ENCODE data around the gene SETD4.

SETD4 gene

GRCh38 chr21:36099000-36099399 lies 38.7 kb upstream of the SETD4 start:
- H3K4me3 ChIP-seq (ENCODE audit: low read depth, low read length), result no peak overlapping the region
- DNase-seq (ENCODE audit: low read depth), result no peak
- TF ChIP-seq CTCF (conservative IDR thresholded peaks at IDR 0.05; ENCODE audit: low read depth, low read length), result no peak

GRCh38 chr21:36098182-36098532 lies 37.8 kb upstream of the SETD4 start:
- no peak for DNase-seq (ENCODE audit: low read depth)
- TF ChIP-seq CTCF (conservative IDR thresholded peaks at IDR 0.05; ENCODE audit: low read depth, low read length), result no peak
- no peak overlapping the region for H3K4me3 ChIP-seq (ENCODE audit: low read depth, low read length)

GRCh38 chr21:36097427-36098181 lies 37.3 kb upstream of the SETD4 start:
- peak; percentile 52 for DNase-seq (ENCODE audit: low read depth)

GRCh38 chr21:36096398-36097290 lies 36.3 kb upstream of the SETD4 start:
- no peak overlapping the region for H3K4me3 ChIP-seq (ENCODE audit: low read depth, low read length)
- TF ChIP-seq CTCF (conservative IDR thresholded peaks at IDR 0.05; ENCODE audit: low read depth, low read length), result no peak
- peak; percentile 7 for DNase-seq (ENCODE audit: low read depth)

More at GRCh38 chr21:36097427-36098181, 37.3 kb upstream of the SETD4 start:
- TF ChIP-seq CTCF (conservative IDR thresholded peaks at IDR 0.05; ENCODE audit: low read depth, low read length), result no peak
- H3K4me3 ChIP-seq (ENCODE audit: low read depth, low read length), result no peak overlapping the region

GRCh38 chr21:36093512-36093911 lies 33.2 kb upstream of the SETD4 start:
- TF ChIP-seq CTCF (conservative IDR thresholded peaks at IDR 0.05; ENCODE audit: low read depth, low read length), result no peak
- no peak for DNase-seq (ENCODE audit: low read depth)
- no peak overlapping the region for H3K4me3 ChIP-seq (ENCODE audit: low read depth, low read length)

- DNase-seq (ENCODE audit: low read depth), result no peak
- TF ChIP-seq CTCF (conservative IDR thresholded peaks at IDR 0.05; ENCODE audit: low read depth, low read length), result no peak
- no peak overlapping the region for H3K4me3 ChIP-seq (ENCODE audit: low read depth, low read length)
Measured at GRCh38 chr21:36092681-36093080, 32.4 kb upstream of the SETD4 start.
